ENCODE measurements around the gene ARF5.

ARF5 gene

GRCh38 chr7:127588697-127589482 is 679 bp downstream of the ARF5 start:
- peak overlapping the region; percentile 67 for H3K4me3 ChIP-seq (ENCODE audit: low read depth, low read length)

- H3K4me3 ChIP-seq (ENCODE audit: low read depth, low read length), result no peak overlapping the region
Measured at GRCh38 chr7:127589896-127590295, 1.7 kb downstream of the ARF5 start.

GRCh38 chr7:127591189-127591588 is 3.0 kb downstream of the ARF5 start:
- H3K4me3 ChIP-seq (ENCODE audit: low read depth, low read length), result no peak overlapping the region

- H3K4me3 ChIP-seq (ENCODE audit: low read depth, low read length), result no peak overlapping the region
Measured at GRCh38 chr7:127591591-127591990, 3.4 kb downstream of the ARF5 start.

GRCh38 chr7:127592550-127592949 is 4.3 kb downstream of the ARF5 start:
- no peak overlapping the region for H3K4me3 ChIP-seq (ENCODE audit: low read depth, low read length)

- H3K4me3 ChIP-seq (ENCODE audit: low read depth, low read length), result no peak overlapping the region
Measured at GRCh38 chr7:127594490-127594889, 6.3 kb downstream of the ARF5 start.

GRCh38 chr7:127595737-127596136 is 7.5 kb downstream of the ARF5 start:
- no peak overlapping the region for H3K4me3 ChIP-seq (ENCODE audit: low read depth, low read length)

GRCh38 chr7:127598318-127598717 is 10.1 kb downstream of the ARF5 start:
- H3K4me3 ChIP-seq (ENCODE audit: low read depth, low read length), result no peak overlapping the region

- H3K4me3 ChIP-seq (ENCODE audit: low read depth, low read length), result no peak overlapping the region
Measured at GRCh38 chr7:127600885-127601284, 12.7 kb downstream of the ARF5 start.

- H3K4me3 ChIP-seq (ENCODE audit: low read depth, low read length), result no peak overlapping the region
Measured at GRCh38 chr7:127608446-127608845, 20.2 kb downstream of the ARF5 start.

GRCh38 chr7:127609297-127609696 is 21.1 kb downstream of the ARF5 start:
- no peak overlapping the region for H3K4me3 ChIP-seq (ENCODE audit: low read depth, low read length)

- no peak overlapping the region for H3K4me3 ChIP-seq (ENCODE audit: low read depth, low read length)
Measured at GRCh38 chr7:127612263-127612662, 24.1 kb downstream of the ARF5 start.

- no peak overlapping the region for H3K4me3 ChIP-seq (ENCODE audit: low read depth, low read length)
Measured at GRCh38 chr7:127616724-127617123, 28.5 kb downstream of the ARF5 start.

- H3K4me3 ChIP-seq (ENCODE audit: low read depth, low read length), result no peak within 1 kb of the TSS
Measured at GRCh38 chr7:127618042-127618441, 29.8 kb downstream of the ARF5 start, which contains the start of gene PAX4. PAX4 (minus strand) TSS chr7:127618142; CDS start chr7:127615928, 2,214 bp downstream.

- no peak overlapping the region for H3K4me3 ChIP-seq (ENCODE audit: low read depth, low read length)
Measured at GRCh38 chr7:127618775-127619174, 30.6 kb downstream of the ARF5 start.

GRCh38 chr7:127619681-127620405 is 31.6 kb downstream of the ARF5 start:
- H3K4me3 ChIP-seq (ENCODE audit: low read depth, low read length), result peak overlapping the region; percentile 71

- H3K4me3 ChIP-seq (ENCODE audit: low read depth, low read length), result peak overlapping the region; percentile 71
Measured at GRCh38 chr7:127620406-127621233, 32.4 kb downstream of the ARF5 start.

GRCh38 chr7:127625331-127625730 is 37.1 kb downstream of the ARF5 start:
- H3K4me3 ChIP-seq (ENCODE audit: low read depth, low read length), result no peak overlapping the region

- no peak overlapping the region for H3K4me3 ChIP-seq (ENCODE audit: low read depth, low read length)
Measured at GRCh38 chr7:127628445-127628844, 40.2 kb downstream of the ARF5 start.

GRCh38 chr7:127629268-127629854 is 41.1 kb downstream of the ARF5 start:
- no peak overlapping the region for H3K4me3 ChIP-seq (ENCODE audit: low read depth, low read length)
